MM.1S (cell line): ENCODE measurements around the gene APOC3.

Experiments
- CTCF ChIP-seq: fragments of 300-600 bp; sonication (generic); IDR thresholded peaks from 2 replicates; pipeline ENCODE4 v1.5.1; 2016; ENCODE audit warnings: antibody characterized with exemption, low read length, mixed read lengths
- EZH2 ChIP-seq: fragments of 300-600 bp; sonication (generic); optimal IDR thresholded peaks from 2 replicates; pipeline ENCODE3; 2017; ENCODE audit warnings: low read depth, mild to moderate bottlenecking, antibody characterized with exemption, low read length, mixed read lengths
- EZH2phosphoT487 ChIP-seq: fragments of 300-600 bp; sonication (generic); IDR thresholded peaks from 2 replicates; pipeline ENCODE4 v1.6.1; 2018; ENCODE audit warnings: antibody characterized with exemption, low read length

- TF ChIP-seq CTCF (no peak), EZH2 (no peak), EZH2phosphoT487 (no peak)
Measured at GRCh38 chr11:116847612-116848011, 17.9 kb downstream of the APOC3 start.
